T-helper 22 cell (primary cell): ENCODE data around the gene ASCL1.

Experiments
- DNase-seq: peaks from one replicate; pipeline ENCODE4 v3.0.0-alpha.2; 2020; ENCODE audit warnings: low read depth

ASCL1 gene

DNA sequence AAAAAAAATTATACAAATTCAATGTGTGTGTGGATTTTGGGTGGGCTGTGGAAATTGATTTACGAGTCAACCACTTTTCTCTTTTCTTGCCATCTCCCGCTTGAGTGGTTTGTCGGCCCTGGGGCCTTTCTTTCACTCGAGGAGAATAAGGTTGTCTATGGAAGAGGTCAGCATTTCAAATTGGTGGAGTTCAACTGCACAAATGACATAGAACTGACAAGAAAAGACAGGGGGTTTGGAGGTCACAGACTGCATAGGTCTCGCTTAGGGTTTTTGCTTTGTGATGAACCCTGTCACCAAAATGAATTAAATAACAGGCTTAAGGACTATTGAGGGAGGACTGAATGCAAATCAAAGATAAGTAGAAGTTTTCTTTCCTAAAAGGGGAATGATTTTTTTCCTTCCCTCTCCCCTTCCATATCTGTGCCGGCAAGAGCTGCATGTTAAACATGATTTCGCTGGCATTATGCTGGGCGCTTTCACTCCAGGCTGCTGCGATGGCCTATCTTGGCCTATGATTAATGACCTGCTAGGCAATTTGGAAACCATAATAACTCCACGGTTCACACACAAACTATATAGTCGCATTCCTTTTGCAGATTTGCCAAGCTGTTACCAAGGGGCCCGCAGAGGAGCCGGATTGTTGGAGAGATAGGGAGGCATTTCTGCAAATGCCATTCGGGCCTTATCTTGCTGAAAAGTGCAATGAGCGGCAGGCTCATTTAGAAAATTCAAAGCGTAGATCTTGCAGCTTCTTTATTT lies 20.7 kb downstream of the ASCL1 start:
- DNase-seq: no peak

DNA sequence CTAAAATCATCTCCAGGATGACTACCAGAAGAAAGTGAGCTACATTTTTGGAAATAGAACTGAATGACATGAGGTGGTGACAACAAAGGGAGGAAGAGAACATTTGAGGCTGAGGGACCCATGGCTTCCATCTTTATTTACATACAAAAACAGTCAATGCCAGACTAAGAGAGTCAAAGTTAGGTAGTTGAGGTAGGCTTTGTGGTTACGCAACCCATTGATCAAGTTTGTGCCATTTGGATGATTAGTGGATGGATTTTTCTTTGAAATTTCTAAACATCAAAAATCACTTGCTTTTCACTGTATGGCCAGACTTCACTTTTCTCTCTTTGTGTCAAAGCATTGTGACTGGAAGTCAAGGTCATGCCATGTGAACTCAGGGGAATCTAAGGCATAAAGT lies 22.9 kb downstream of the ASCL1 start:
- DNase-seq: no peak

DNA sequence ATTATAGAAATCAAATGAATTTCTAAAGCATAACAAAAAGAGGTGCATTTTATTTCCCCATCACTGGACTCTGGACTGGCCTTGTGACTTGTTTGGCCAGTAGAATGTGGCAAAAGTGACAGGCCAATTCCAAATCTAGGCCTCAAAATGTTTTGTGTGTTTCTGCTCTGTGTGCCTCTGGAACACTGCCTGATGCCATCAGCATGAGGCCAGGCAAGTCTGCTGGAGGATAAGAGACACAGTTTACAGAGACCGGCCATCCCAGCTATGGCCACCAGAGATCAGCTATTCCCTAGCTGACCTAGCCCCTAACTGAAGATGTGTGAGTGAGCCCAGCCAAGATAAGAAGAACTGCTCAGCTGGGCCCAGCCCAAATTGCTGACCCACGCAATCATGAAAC lies 32.9 kb downstream of the ASCL1 start:
- no peak for DNase-seq

DNA sequence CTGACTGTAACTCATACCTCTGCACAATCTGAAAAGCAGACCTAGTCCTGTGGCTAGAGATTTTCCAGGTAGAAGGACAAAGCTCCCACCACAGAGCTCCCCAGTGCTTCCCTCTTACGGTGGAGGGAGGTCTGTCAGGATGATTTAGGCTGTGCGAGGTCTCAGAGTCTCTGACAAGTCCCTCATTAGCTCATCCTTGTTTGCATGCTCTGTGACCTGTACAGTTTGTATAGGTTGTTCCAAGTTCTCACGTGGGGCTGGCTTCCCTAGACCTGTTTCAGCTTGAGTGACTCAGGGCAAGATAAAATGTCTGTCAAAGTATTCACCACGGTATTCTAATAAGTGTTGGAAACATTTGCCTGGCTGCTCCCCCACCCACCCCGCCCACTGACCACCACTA lies 34.8 kb downstream of the ASCL1 start:
- DNase-seq: no peak

DNA sequence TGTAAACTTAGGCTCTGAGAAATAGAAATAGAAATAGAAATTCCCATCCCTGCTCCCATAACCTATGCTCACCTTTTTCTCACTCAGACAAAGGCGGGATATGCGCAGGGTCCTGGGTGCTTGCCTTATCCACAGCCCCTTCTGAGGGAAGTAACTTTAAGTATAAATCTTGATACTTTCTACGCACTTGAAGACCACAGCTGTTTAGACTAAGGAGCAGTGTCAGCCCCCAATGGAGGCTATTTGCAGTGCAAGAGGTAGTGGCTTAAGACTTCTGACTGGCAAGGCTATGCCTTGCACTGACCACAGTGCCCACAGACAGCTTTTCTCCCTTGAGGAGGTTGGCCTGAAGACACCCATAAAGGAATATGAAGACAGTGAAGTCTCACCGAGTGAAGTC lies 35.2 kb downstream of the ASCL1 start:
- no peak for DNase-seq

DNA sequence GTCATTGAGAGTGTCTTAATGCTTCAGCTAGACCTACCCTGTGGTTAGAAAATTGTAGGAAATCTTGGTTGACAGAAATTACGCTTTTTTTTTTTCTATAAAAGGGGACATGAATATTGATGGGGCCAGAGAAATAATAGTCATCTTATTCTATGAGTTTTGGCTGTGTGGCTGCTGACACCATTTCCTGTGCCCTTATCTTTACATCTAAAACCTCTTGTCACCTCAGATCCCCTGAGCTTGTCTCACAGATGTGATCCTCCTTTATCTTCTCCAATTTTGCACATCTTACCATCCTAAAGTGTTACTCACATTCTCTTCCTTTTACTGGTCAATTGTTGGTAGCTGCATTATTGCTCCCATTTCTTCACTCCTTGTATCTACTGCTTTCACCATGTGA lies 36.1 kb downstream of the ASCL1 start:
- no peak for DNase-seq

DNA sequence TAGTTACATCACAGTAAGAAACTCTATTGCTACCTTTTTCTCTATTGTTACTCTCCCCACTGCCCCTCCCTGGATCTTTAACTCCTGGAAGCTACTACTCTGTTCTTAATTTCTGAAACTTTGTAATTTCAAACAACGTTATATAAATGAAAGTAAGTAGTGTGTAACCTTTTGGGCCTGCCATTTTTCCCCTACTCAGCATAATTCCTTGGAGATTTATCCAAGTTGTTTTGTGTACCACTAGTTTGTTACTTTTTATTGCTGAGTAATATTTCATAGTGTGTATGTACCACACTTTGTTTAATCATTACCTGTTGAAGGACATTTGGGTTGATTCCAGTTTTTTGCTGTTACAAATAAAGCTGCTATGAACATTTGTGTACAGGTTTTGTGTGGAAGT lies 37.9 kb downstream of the ASCL1 start:
- DNase-seq: no peak
